ENCODE results near the gene TBATA. TPM values are rescaled to one million over a fixed set of nuclear protein-coding genes. Genes with fewer than 3 reads are reported as not detected.

TBATA gene
- total and polyA plus RNA-seq, 4 experiments from 2014 or later, result not detected

Other genes with a start within 250 kb of the TBATA start
- gene PRF1, start 182.6 kb downstream of the TBATA start, total RNA-seq, result 10 to 100 TPM; 18.0 to 19.5 TPM
- gene PRF1, start 182.6 kb downstream of the TBATA start, polyA plus RNA-seq, result 10 to 100 TPM; 65.0 to 67.5 TPM
- not detected for gene ADAMTS14, start 112.9 kb downstream of the TBATA start, total RNA-seq
- gene ADAMTS14, start 112.9 kb downstream of the TBATA start, polyA plus RNA-seq, result not detected
- gene SGPL1, start 30.6 kb upstream of the TBATA start, total RNA-seq, result 10 to 100 TPM; 29.6 to 32.2 TPM
- gene SGPL1, start 30.6 kb upstream of the TBATA start, polyA plus RNA-seq, result 10 to 100 TPM; 14.3 to 14.7 TPM
- 10 to 100 TPM; 12.4 to 14.7 TPM for gene PCBD1, start 103.2 kb upstream of the TBATA start, total RNA-seq
- 10 to 100 TPM; 21.2 to 22.5 TPM for gene PCBD1, start 103.2 kb upstream of the TBATA start, polyA plus RNA-seq